Measurements from ENCODE around the gene SLC25A45. TPM values are rescaled to one million over a fixed set of nuclear protein-coding genes. Genes with fewer than 3 reads are reported as not detected.

SLC25A45 gene
- total and polyA plus RNA-seq, 2 of the 4 experiments (the other 2 are of a cell fraction), result 0.72 to 1.2 TPM

- H3K4me1 ChIP-seq (ENCODE audit: control insufficient read depth, insufficient read depth, low read length), result peaks cover 22% of the 10 kb centered on the region
- BruUV-seq (replicated peaks), result no TSS peak
- TF ChIP-seq FOS (IDR thresholded peaks at IDR 0.05; ENCODE audit: low read depth, low read length) (no peak), USF2 (IDR thresholded peaks at IDR 0.05; ENCODE audit: low read depth, low read length) (no peak), BHLHE40 (IDR thresholded peaks at IDR 0.05; ENCODE audit: low read depth, low read length) (no peak), CHD1 (IDR thresholded peaks at IDR 0.05; ENCODE audit: low read depth, low read length) (no peak), RAD21 (IDR thresholded peaks at IDR 0.05; ENCODE audit: low read length) (no peak), MAFK (IDR thresholded peaks at IDR 0.05; ENCODE audit: low read depth, low read length) (no peak), SMC3 (IDR thresholded peaks at IDR 0.05; ENCODE audit: low read depth, low read length) (no peak), CTCF (conservative IDR thresholded peaks at IDR 0.05; ENCODE audit: low read depth, low read length) (no peak), MXI1 (IDR thresholded peaks at IDR 0.05; ENCODE audit: borderline replicate concordance, low read depth, low read length) (no peak), RCOR1 (IDR thresholded peaks at IDR 0.05; ENCODE audit: insufficient replicate concordance, low read length) (no peak), RFX5 (IDR thresholded peaks at IDR 0.05; ENCODE audit: low read depth, low read length) (no peak), NFE2L2 (IDR thresholded peaks at IDR 0.05; ENCODE audit: low read depth, low read length) (no peak), MAZ (IDR thresholded peaks at IDR 0.05; ENCODE audit: borderline replicate concordance, low read depth, low read length) (no peak), ELK1 (IDR thresholded peaks at IDR 0.05; ENCODE audit: borderline replicate concordance, low read depth, low read length) (no peak), POLR2A (IDR thresholded peaks at IDR 0.05; ENCODE audit: low read depth, low read length) (no peak; the same call in 1 of the 2 replicates), CEBPB (IDR thresholded peaks at IDR 0.05; ENCODE audit: low read depth, low read length) (no peak)
- no peak overlapping the region for H3K27ac ChIP-seq (ENCODE audit: insufficient read depth, low read length)
- dilution Hi-C loops (cut with HindIII; ENCODE audit: low sequenced_read_pairs, unreplicated experiment), result no loop called here
- peaks cover 8% of the 10 kb centered on the region; the same call in 1 of the 2 replicates for H4K20me1 ChIP-seq (ENCODE audit: insufficient read depth, low read length)
- H3K36me3 ChIP-seq (ENCODE audit: control insufficient read depth, insufficient read depth, low read length), result peaks cover 49% of the 10 kb centered on the region
- ChIA-PET POLR2A (ENCODE audit: unreplicated experiment) (no interaction called here), CTCF (interaction anchor here (0.5 to 0.6 kb wide), 2 partner anchors 13 to 41 kb away, joined by 3 to 7 read pairs; no protein-coding TSS in a partner anchor)
- H3K4ac ChIP-seq (ENCODE audit: low read depth, low read length), result no peak overlapping the region
- H2AK5ac ChIP-seq (ENCODE audit: low read depth, low read length), result no peak overlapping the region
- peaks cover 11% of the 10 kb centered on the region for H3K9me1 ChIP-seq (ENCODE audit: insufficient read depth, low read length)
- H3K18ac ChIP-seq (ENCODE audit: low read depth, low read length), result no peak overlapping the region
- 83% methylated on average over 8 of the region's 17 CpGs; no CpG with 5 or more reads in 1 of the 2 experiments for WGBS, 2 experiments (ENCODE audit: extremely low coverage in 2 of 2, insufficient read length in 1 of 2)
- H3K27me3 ChIP-seq (ENCODE audit: control insufficient read depth, insufficient read depth, low read length), result no peaks in the 10 kb centered on the region
- in situ Hi-C loops (cut with MboI; ENCODE audit: low sequenced_read_pairs), result no loop called here
- H4K91ac ChIP-seq (ENCODE audit: insufficient read depth, low read depth, low read length), result no peak overlapping the region
- no peak overlapping the region for H3K9ac ChIP-seq (ENCODE audit: low read depth, low read length)
- no peak for DNase-seq
- H3K56ac ChIP-seq (ENCODE audit: extremely low read depth, insufficient read depth, low read length), result no peak overlapping the region
- no peak overlapping the region for H2BK15ac ChIP-seq (ENCODE audit: low read depth, low read length)
- no peak overlapping the region for H2BK120ac ChIP-seq (ENCODE audit: low read depth, low read length)
- H3K14ac ChIP-seq (replicated peaks; ENCODE audit: low read depth, low read length), result no peak overlapping the region
- H3K4me3 ChIP-seq (ENCODE audit: insufficient read depth, low read depth, low read length), result no peak overlapping the region
- no peak overlapping the region for H2BK5ac ChIP-seq (ENCODE audit: low read depth, low read length, poor library complexity, severe bottlenecking)
- no peak overlapping the region for H3K4me2 ChIP-seq (ENCODE audit: low read depth, low read length)
- no peak overlapping the region for H4K8ac ChIP-seq (ENCODE audit: low read depth in 2 of 2, low read length in 2 of 2)
- H3K23ac ChIP-seq (ENCODE audit: low read depth, low read length), result no peak overlapping the region
- ATAC-seq (ENCODE audit: low read depth), result no peak
- intact Hi-C loops (cut with micrococcal nuclease), result no loop called here
- no peak overlapping the region for H4K5ac ChIP-seq (ENCODE audit: low read depth, low read length)
- peaks cover 9 to 81% of the 10 kb centered on the region in 2 experiments; a peak in 3 of 4 replicates for H3K79me1 ChIP-seq (ENCODE audit: low read depth in 1 of 2, low read length in 2 of 2)
- no peak overlapping the region for H2AFZ ChIP-seq (replicated peaks; ENCODE audit: low read length, poor library complexity)
- H3K9me3 ChIP-seq (ENCODE audit: control insufficient read depth, insufficient read depth, low read length), result no peaks in the 10 kb centered on the region
- H2BK20ac ChIP-seq (ENCODE audit: low read depth, low read length), result no peak overlapping the region
- no peak overlapping the region for H2AK9ac ChIP-seq (replicated peaks; ENCODE audit: low read depth, low read length, poor library complexity)
Measured at GRCh38 chr11:65393513-65394079, 11.2 kb upstream of the SLC25A45 start.
